ENCODE results near the gene MNS1. TPM values are rescaled to one million over a fixed set of nuclear protein-coding genes. Genes with fewer than 3 reads are reported as not detected.

MNS1 gene
- total RNA-seq, 1 experiment from 2014 or later, result 4.3 TPM

DNA sequence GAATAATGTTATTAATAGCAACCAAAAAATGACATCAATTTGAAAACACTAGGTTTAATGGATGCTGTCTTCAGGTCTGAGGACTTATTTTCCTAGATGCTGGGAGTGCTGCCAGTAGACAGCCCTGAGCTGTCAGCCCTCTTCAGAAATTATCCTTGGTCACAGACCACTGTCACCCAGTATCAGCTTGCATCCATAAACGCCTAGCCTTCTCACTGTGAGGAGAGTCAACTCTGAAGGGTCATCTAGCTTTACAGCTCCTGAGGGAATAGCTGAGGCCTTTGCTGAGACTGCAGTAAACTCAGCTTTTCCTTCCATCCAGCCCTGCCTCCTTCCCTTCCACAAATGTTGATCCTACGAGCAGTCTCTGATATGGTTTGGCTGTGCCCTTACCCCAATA lies 19.4 kb upstream of the MNS1 start:
- TF ChIP-seq EZH2phosphoT487 (IDR thresholded peaks at IDR 0.05; ENCODE audit: borderline replicate concordance, low read length) (no peak), EZH2 (IDR thresholded peaks at IDR 0.05; ENCODE audit: low read length, unreplicated experiment) (no peak)
- TF ChIP-seq, protein P1, sequence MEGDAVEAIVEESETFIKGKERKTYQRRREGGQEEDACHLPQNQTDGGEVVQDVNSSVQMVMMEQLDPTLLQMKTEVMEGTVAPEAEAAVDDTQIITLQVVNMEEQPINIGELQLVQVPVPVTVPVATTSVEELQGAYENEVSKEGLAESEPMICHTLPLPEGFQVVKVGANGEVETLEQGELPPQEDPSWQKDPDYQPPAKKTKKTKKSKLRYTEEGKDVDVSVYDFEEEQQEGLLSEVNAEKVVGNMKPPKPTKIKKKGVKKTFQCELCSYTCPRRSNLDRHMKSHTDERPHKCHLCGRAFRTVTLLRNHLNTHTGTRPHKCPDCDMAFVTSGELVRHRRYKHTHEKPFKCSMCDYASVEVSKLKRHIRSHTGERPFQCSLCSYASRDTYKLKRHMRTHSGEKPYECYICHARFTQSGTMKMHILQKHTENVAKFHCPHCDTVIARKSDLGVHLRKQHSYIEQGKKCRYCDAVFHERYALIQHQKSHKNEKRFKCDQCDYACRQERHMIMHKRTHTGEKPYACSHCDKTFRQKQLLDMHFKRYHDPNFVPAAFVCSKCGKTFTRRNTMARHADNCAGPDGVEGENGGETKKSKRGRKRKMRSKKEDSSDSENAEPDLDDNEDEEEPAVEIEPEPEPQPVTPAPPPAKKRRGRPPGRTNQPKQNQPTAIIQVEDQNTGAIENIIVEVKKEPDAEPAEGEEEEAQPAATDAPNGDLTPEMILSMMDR (conservative IDR thresholded peaks at IDR 0.05; ENCODE audit: low read depth, low read length), result no peak
- Histone ChIP-seq H4K20me1 (ENCODE audit: low read length) (no peaks in the 10 kb centered on the region), H3K9me3 (ENCODE audit: low read length) (no peaks in the 10 kb centered on the region), H3K4me2 (ENCODE audit: low read length) (no peak overlapping the region), H3K36me3 (ENCODE audit: low read depth, low read length) (no peaks in the 10 kb centered on the region), H3K4me3 (ENCODE audit: low read length) (no peak overlapping the region), H3K27me3 (ENCODE audit: low read length) (no peaks in the 10 kb centered on the region), H3K27ac (ENCODE audit: low read length) (no peak overlapping the region), H3K79me2 (ENCODE audit: low read length) (no peaks in the 10 kb centered on the region), H2AFZ (ENCODE audit: low read length) (no peak overlapping the region), H3K4me1 (ENCODE audit: insufficient read depth, low read length) (no peaks in the 10 kb centered on the region), H3K9ac (ENCODE audit: low read length) (no peak overlapping the region), H3F3A (ENCODE audit: low read length, unreplicated experiment) (no peaks in the 10 kb centered on the region), H3K9me2 (replicated peaks; ENCODE audit: low read length) (no peaks in the 10 kb centered on the region)
- ChIA-PET CTCF (interaction anchor here (0.6 kb wide), 1 partner anchor 12 kb away, joined by 5 read pairs; no protein-coding TSS in a partner anchor), POLR2A (ENCODE audit: unreplicated experiment) (no interaction called here)
- no peak for DNase-seq
- intact Hi-C loops (cut with micrococcal nuclease), result no loop called here
- no TSS peak for BruUV-seq (replicated peaks)
- no peak for ATAC-seq

GRCh38 chr15:56475351-56475750 lies 10.4 kb upstream of the MNS1 start:
- Histone ChIP-seq H3K4me3 (ENCODE audit: low read length) (no peak overlapping the region), H3K9me3 (ENCODE audit: low read length) (no peaks in the 10 kb centered on the region), H3K4me2 (ENCODE audit: low read length) (no peak overlapping the region), H3K9ac (ENCODE audit: low read length) (no peak overlapping the region), H2AFZ (ENCODE audit: low read length) (no peak overlapping the region), H3K27ac (ENCODE audit: low read length) (no peak overlapping the region), H3K4me1 (ENCODE audit: insufficient read depth, low read length) (no peaks in the 10 kb centered on the region), H3K9me2 (replicated peaks; ENCODE audit: low read length) (no peaks in the 10 kb centered on the region), H3K27me3 (ENCODE audit: low read length) (0 out of 2 replicates have a peak, but pooled peaks cover 4% of the 10 kb centered on the region), H3K36me3 (ENCODE audit: low read depth, low read length) (no peaks in the 10 kb centered on the region), H3F3A (ENCODE audit: low read length, unreplicated experiment) (no peaks in the 10 kb centered on the region), H3K79me2 (ENCODE audit: low read length) (no peaks in the 10 kb centered on the region), H4K20me1 (ENCODE audit: low read length) (no peaks in the 10 kb centered on the region)
- no peak for ATAC-seq
- ChIA-PET POLR2A (ENCODE audit: unreplicated experiment) (no interaction called here), CTCF (no interaction called here)
- no peak for TF ChIP-seq EZH2phosphoT487 (IDR thresholded peaks at IDR 0.05; ENCODE audit: borderline replicate concordance, low read length)
- TF ChIP-seq, protein P1 (conservative IDR thresholded peaks at IDR 0.05; ENCODE audit: low read depth, low read length), result no peak
- intact Hi-C loops (cut with micrococcal nuclease), result no loop called here
- BruUV-seq (replicated peaks), result no TSS peak
- DNase-seq, result no peak

DNA sequence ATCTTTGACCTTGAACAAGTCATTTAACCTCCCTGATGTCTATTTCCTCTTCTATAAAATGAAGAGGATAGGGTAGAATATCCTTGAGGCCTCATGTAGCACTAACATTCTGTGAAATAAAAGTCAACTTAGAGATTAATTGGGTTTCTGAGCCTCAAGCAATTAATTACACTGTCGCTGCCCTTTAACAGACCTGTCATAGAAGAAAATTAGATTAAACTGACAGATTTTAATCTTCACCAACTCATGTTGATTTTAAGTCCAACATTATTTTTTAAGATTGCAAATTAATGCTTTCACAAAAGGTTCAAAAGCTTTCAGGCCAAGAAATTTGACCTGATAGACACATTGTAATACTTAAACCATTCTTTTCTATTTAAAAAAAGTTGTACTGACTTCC lies 8.1 kb upstream of the MNS1 start:
- H3K9me3 ChIP-seq (ENCODE audit: low read length), result no peaks in the 10 kb centered on the region
- H3K4me3 ChIP-seq (ENCODE audit: low read length), result no peak overlapping the region
- H3K27me3 ChIP-seq (ENCODE audit: low read length), result 0 out of 2 replicates have a peak, but pooled peaks cover 4% of the 10 kb centered on the region
- no TSS peak for BruUV-seq (replicated peaks)
- POLR2A ChIA-PET (ENCODE audit: unreplicated experiment), result no interaction called here
- no peak for DNase-seq
- H2AFZ ChIP-seq (ENCODE audit: low read length), result no peak overlapping the region
- H3K36me3 ChIP-seq (ENCODE audit: low read depth, low read length), result no peaks in the 10 kb centered on the region
- H3K4me1 ChIP-seq (ENCODE audit: insufficient read depth, low read length), result no peaks in the 10 kb centered on the region
- TF ChIP-seq, protein P1 (conservative IDR thresholded peaks at IDR 0.05; ENCODE audit: low read depth, low read length), result no peak
- TF ChIP-seq EZH2 (IDR thresholded peaks at IDR 0.05; ENCODE audit: low read length, unreplicated experiment) (no peak), EZH2phosphoT487 (IDR thresholded peaks at IDR 0.05; ENCODE audit: borderline replicate concordance, low read length) (no peak)
- no peaks in the 10 kb centered on the region for H3F3A ChIP-seq (ENCODE audit: low read length, unreplicated experiment)
- no peak for ATAC-seq
- no peak overlapping the region for H3K9ac ChIP-seq (ENCODE audit: low read length)
- no peak overlapping the region for H3K27ac ChIP-seq (ENCODE audit: low read length)
- no peak overlapping the region for H3K4me2 ChIP-seq (ENCODE audit: low read length)
- H4K20me1 ChIP-seq (ENCODE audit: low read length), result no peaks in the 10 kb centered on the region
- CTCF ChIA-PET, result no interaction called here
- H3K79me2 ChIP-seq (ENCODE audit: low read length), result no peaks in the 10 kb centered on the region
- H3K9me2 ChIP-seq (replicated peaks; ENCODE audit: low read length), result no peaks in the 10 kb centered on the region
- intact Hi-C loops (cut with micrococcal nuclease), result no loop called here

All from PC-3 (cell line).